Measurements from ENCODE around the gene ENC1. TPM values are rescaled to one million over a fixed set of nuclear protein-coding genes. Genes with fewer than 3 reads are reported as not detected.
A peak's percentile ranks its signal among the peaks of the same experiment; 100 is the strongest.

Gene ENC1
- total and polyA plus RNA-seq, 2 of the 8 experiments (the other 6 are each of a cell fraction or from before 2014, with no cell fraction given), result 5.5 to 13.2 TPM

DNA sequence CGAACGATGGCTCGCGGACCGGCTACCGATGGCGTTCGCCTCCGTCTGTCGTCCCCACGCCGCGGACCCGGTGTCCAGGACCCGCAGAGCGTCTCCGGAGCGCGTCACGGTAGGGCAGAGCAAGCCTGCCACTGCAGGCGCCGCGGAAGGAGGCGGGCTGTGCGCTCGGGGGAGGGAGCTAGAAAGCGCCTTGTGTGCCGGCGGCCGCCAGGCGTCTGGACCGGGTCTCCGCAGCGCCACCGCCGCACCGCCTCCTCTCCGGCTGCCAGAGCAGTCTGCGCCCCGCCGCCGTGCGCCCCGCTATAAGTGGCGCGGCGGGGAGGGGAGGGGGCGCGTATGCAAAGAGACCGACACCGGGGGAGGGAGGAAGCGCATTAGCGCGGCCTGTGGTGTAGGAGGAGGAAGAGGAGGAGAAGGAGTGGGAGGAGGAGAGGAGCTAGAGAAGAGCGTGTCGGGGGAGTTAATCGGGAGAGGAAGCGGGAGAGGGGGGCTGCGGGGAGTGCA, at the start of gene ENC1 (continued):
- TF ChIP-seq, protein P1, sequence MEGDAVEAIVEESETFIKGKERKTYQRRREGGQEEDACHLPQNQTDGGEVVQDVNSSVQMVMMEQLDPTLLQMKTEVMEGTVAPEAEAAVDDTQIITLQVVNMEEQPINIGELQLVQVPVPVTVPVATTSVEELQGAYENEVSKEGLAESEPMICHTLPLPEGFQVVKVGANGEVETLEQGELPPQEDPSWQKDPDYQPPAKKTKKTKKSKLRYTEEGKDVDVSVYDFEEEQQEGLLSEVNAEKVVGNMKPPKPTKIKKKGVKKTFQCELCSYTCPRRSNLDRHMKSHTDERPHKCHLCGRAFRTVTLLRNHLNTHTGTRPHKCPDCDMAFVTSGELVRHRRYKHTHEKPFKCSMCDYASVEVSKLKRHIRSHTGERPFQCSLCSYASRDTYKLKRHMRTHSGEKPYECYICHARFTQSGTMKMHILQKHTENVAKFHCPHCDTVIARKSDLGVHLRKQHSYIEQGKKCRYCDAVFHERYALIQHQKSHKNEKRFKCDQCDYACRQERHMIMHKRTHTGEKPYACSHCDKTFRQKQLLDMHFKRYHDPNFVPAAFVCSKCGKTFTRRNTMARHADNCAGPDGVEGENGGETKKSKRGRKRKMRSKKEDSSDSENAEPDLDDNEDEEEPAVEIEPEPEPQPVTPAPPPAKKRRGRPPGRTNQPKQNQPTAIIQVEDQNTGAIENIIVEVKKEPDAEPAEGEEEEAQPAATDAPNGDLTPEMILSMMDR (IDR thresholded peaks at IDR 0.05; ENCODE audit: control extremely low read depth in 1 of 3, insufficient read depth in 1 of 3, low read depth in 1 of 3, low read length in 3 of 3), result peak; percentile 29 to 65 (median 47)
- TF ChIP-seq SP2 (IDR thresholded peaks at IDR 0.05; ENCODE audit: low read length) (no peak), TCF12 (IDR thresholded peaks at IDR 0.05; ENCODE audit: low read depth, low read length) (0 out of 2 replicates have a peak, but pooled peaks have one; percentile 34), CTBP2 (IDR thresholded peaks at IDR 0.05; ENCODE audit: borderline replicate concordance, insufficient read depth, insufficient read length, low read length) (peak; percentile 80), CBX8 (IDR thresholded peaks at IDR 0.05; ENCODE audit: borderline replicate concordance, low read depth, low read length) (no peak), SRF (IDR thresholded peaks at IDR 0.05; ENCODE audit: low read depth, low read length) (0 out of 2 replicates have a peak, but pooled peaks have one; percentile 1), ATF2 (IDR thresholded peaks at IDR 0.05; ENCODE audit: low read length) (no peak), JUND (IDR thresholded peaks at IDR 0.05; ENCODE audit: low read length) (0 out of 2 replicates have a peak, but pooled peaks have one; percentile 5), JUN (IDR thresholded peaks at IDR 0.05; ENCODE audit: low read depth, low read length) (no peak), CEBPB (IDR thresholded peaks at IDR 0.05; ENCODE audit: low read depth, low read length) (no peak), TEAD4 (IDR thresholded peaks at IDR 0.05; ENCODE audit: low read depth, low read length) (no peak), NRF1 (IDR thresholded peaks at IDR 0.05; ENCODE audit: low read depth, low read length) (no peak), RNF2 (IDR thresholded peaks at IDR 0.05; ENCODE audit: borderline replicate concordance, low read depth, low read length, missing control alignments, poor library complexity, severe bottlenecking) (peak; percentile 5), EP300 (IDR thresholded peaks at IDR 0.05; ENCODE audit: borderline replicate concordance in 1 of 2, low read depth in 2 of 2, low read length in 2 of 2) (peak in 1 of 2 experiments; percentile 78; a peak in 2 of 3 replicates), SP1 (IDR thresholded peaks at IDR 0.05; ENCODE audit: low read depth, low read length) (no peak), BRCA1 (IDR thresholded peaks at IDR 0.05; ENCODE audit: low read depth, low read length) (no peak), CHD2 (IDR thresholded peaks at IDR 0.05; ENCODE audit: low read length) (no peak), SIRT6 (IDR thresholded peaks at IDR 0.05; ENCODE audit: low read length) (no peak), TAF1 (IDR thresholded peaks at IDR 0.05; ENCODE audit: low read depth, low read length) (peak; percentile 98), FOSL1 (IDR thresholded peaks at IDR 0.05; ENCODE audit: insufficient read depth, low read depth, low read length) (no peak), GABPA (IDR thresholded peaks at IDR 0.05; ENCODE audit: borderline replicate concordance, insufficient read depth, low read length) (no peak)
